Erythroblast (primary cell): ENCODE data around the gene RTF1.

ENCODE experiments used
- GATA1 ChIP-seq: IDR thresholded peaks from 2 replicates; pipeline ENCODE4 v1.6.1; 2011; ENCODE audit warnings: low read depth, mild to moderate bottlenecking, control low read depth, low read length, moderate library complexity
- POLR2A ChIP-seq: IDR thresholded peaks from 2 replicates; pipeline ENCODE4 v1.6.1; 2011; ENCODE audit warnings: mild to moderate bottlenecking, low read length

- TF ChIP-seq POLR2A (no peak), GATA1 (no peak)
Measured at GRCh38 chr15:41504751-41505492, 88.0 kb downstream of the RTF1 start.
